ENCODE data around the gene PDCD1LG2. TPM values are rescaled to one million over a fixed set of nuclear protein-coding genes. Genes with fewer than 3 reads are reported as not detected.

Gene PDCD1LG2
- total RNA-seq, 2 experiments from 2014 or later: 0.11 to 0.17 TPM

DNA sequence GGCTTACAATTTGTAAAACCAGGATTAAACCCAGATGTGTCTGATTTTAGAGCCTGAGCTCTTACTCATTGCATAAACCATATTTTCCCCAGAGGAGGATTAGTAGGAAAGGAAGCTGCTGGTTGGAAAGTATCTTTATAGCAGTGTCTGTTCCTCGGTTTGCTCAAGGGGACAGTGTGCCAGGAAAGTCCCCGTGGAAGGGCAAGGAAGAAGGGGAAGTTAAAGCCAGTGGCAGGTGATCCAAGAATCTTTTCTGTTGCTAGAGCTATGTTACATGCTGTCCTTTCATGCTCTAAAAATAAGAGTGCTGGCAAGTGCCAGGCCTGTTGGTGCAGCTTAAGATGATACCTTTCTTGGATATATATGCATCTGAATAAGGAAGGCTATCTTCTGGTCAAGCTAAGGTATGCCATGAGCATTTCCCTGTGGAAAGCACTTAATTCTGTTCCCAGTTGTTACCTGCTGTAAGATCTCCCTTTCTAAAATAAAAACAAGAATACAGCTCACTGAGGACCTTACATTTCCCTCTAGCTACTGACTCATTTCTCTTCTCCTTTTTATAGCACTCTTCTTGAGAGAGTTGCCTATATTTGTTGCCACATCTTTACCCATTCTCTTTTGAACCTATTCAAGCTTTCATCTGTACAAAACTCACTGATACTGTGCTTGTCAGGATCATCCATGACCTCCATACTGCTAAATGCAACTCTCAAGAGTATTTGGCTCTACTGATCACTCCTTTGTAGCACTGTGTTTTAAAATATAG is 8.0 kb downstream of the PDCD1LG2 start:
- Histone ChIP-seq H3K27ac (ENCODE audit: low read depth in 1 of 2, low read length in 2 of 2) (no peak overlapping the region), H3K4me3 (ENCODE audit: low read length) (no peak overlapping the region), H3K27me3 (ENCODE audit: control insufficient read depth in 1 of 2, insufficient read depth in 2 of 2, low read length in 2 of 2) (no peaks in the 10 kb centered on the region), H3K36me3 (ENCODE audit: insufficient read depth, low read length) (no peaks in the 10 kb centered on the region), H3K4me1 (ENCODE audit: insufficient read depth, low read length) (peaks cover 7% of the 10 kb centered on the region), H3K9me3 (ENCODE audit: control insufficient read depth in 1 of 2, insufficient read depth in 1 of 2, low read length in 2 of 2) (peaks cover 0 to 5% of the 10 kb centered on the region in 2 experiments)
- TF ChIP-seq, protein P1, sequence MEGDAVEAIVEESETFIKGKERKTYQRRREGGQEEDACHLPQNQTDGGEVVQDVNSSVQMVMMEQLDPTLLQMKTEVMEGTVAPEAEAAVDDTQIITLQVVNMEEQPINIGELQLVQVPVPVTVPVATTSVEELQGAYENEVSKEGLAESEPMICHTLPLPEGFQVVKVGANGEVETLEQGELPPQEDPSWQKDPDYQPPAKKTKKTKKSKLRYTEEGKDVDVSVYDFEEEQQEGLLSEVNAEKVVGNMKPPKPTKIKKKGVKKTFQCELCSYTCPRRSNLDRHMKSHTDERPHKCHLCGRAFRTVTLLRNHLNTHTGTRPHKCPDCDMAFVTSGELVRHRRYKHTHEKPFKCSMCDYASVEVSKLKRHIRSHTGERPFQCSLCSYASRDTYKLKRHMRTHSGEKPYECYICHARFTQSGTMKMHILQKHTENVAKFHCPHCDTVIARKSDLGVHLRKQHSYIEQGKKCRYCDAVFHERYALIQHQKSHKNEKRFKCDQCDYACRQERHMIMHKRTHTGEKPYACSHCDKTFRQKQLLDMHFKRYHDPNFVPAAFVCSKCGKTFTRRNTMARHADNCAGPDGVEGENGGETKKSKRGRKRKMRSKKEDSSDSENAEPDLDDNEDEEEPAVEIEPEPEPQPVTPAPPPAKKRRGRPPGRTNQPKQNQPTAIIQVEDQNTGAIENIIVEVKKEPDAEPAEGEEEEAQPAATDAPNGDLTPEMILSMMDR (IDR thresholded peaks at IDR 0.05): no peak
- no peak overlapping the region for H3K27ac Mint-ChIP-seq
- intact Hi-C loops (cut with DNase I, micrococcal nuclease): no loop called here
- ChIA-PET CTCF (interaction anchor here (1.4 kb wide), 1 partner anchor 13 kb away, joined by 3 read pairs; no protein-coding TSS in a partner anchor), POLR2A (interaction anchor here (0.7 kb wide), 1 partner anchor 40 kb away, joined by 3 read pairs; no protein-coding TSS in a partner anchor)
- no peaks in the 10 kb centered on the region for H3K36me3 Mint-ChIP-seq (ENCODE audit: low read depth)
- ATAC-seq (ENCODE audit: poor library complexity) (no peak), DNase-seq (no peak)
- peaks cover 16% of the 10 kb centered on the region for H3K4me1 Mint-ChIP-seq (ENCODE audit: low read depth)
- H3K27me3 Mint-ChIP-seq: no peaks in the 10 kb centered on the region
- H3K9me3 Mint-ChIP-seq: no peaks in the 10 kb centered on the region
- H3K4me3 Mint-ChIP-seq: no peak overlapping the region

DNA sequence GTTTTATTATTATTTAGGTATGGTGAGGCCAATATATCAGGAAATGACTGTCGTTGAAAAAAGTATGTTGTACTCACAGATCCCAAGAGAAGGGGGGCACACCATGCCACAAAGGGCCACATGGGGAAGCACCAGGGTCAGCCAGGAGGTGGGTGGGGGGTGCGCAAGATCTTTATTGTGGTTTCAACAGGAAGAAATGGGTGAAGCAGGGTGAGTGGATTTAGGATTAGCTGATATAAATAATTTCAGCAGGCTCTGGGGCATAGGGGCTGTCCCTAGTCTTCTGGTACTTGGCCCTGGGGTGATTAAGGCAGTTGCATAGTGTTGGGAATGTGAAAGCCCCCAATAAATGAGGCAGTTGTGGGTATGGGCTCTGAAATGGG is 8.6 kb downstream of the PDCD1LG2 start:
- Mint-ChIP-seq H3K27ac (no peak overlapping the region), H3K9me3 (no peaks in the 10 kb centered on the region), H3K4me3 (no peak overlapping the region), H3K36me3 (ENCODE audit: low read depth) (no peaks in the 10 kb centered on the region), H3K27me3 (no peaks in the 10 kb centered on the region), H3K4me1 (ENCODE audit: low read depth) (peaks cover 16% of the 10 kb centered on the region)
- no peak for DNase-seq
- Histone ChIP-seq H3K27ac (ENCODE audit: low read depth in 1 of 2, low read length in 2 of 2) (no peak overlapping the region), H3K36me3 (ENCODE audit: insufficient read depth, low read length) (no peaks in the 10 kb centered on the region), H3K27me3 (ENCODE audit: control insufficient read depth in 1 of 2, insufficient read depth in 2 of 2, low read length in 2 of 2) (no peaks in the 10 kb centered on the region), H3K9me3 (ENCODE audit: control insufficient read depth in 1 of 2, insufficient read depth in 1 of 2, low read length in 2 of 2) (peaks cover 0 to 5% of the 10 kb centered on the region in 2 experiments), H3K4me1 (ENCODE audit: insufficient read depth, low read length) (peaks cover 7% of the 10 kb centered on the region), H3K4me3 (ENCODE audit: low read length) (no peak overlapping the region)
- no peak for ATAC-seq (ENCODE audit: poor library complexity)
- ChIA-PET CTCF (no interaction called here), POLR2A (no interaction called here)
- intact Hi-C loops (cut with DNase I, micrococcal nuclease): no loop called here
- TF ChIP-seq, protein P1 (IDR thresholded peaks at IDR 0.05): no peak

DNA sequence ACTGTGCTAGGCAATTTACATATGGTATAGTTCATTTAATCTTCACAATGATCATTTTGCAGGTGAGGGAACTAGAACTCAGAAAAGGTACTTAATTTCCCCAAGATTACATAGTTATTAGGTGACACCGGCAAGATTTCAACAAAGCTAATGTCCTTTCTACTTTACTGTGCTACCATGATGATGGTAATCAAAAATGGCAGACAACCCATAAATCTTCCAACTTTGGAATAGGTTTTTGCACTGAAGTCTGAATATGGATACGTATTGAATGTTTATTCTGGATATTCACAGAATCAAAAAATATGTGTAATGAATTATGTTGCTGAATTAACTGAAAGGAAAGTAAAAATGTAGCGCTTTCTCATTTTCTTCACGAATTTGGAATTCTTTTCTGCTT is 13.8 kb downstream of the PDCD1LG2 start:
- Histone ChIP-seq H3K27ac (ENCODE audit: low read depth in 1 of 2, low read length in 2 of 2) (no peak overlapping the region), H3K4me1 (ENCODE audit: insufficient read depth, low read length) (peaks cover 3% of the 10 kb centered on the region), H3K27me3 (ENCODE audit: control insufficient read depth in 1 of 2, insufficient read depth in 2 of 2, low read length in 2 of 2) (no peaks in the 10 kb centered on the region), H3K36me3 (ENCODE audit: insufficient read depth, low read length) (no peaks in the 10 kb centered on the region), H3K9me3 (ENCODE audit: control insufficient read depth in 1 of 2, insufficient read depth in 1 of 2, low read length in 2 of 2) (no peaks in the 10 kb centered on the region), H3K4me3 (ENCODE audit: low read length) (no peak overlapping the region)
- DNase-seq: no peak
- TF ChIP-seq, protein P1 (IDR thresholded peaks at IDR 0.05): no peak
- CTCF ChIA-PET: interaction anchor here (1.0 kb wide), 1 partner anchor 309 kb away, joined by 3 read pairs; no protein-coding TSS in a partner anchor
- intact Hi-C loops (cut with DNase I, micrococcal nuclease): no loop called here
- no peak overlapping the region for H3K27ac Mint-ChIP-seq
- no peak for ATAC-seq (ENCODE audit: poor library complexity)
- H3K4me1 Mint-ChIP-seq (ENCODE audit: low read depth): peaks cover 7% of the 10 kb centered on the region
- H3K9me3 Mint-ChIP-seq: no peaks in the 10 kb centered on the region
- POLR2A ChIA-PET: interaction anchor here (1.1 kb wide), 1 partner anchor 34 kb away, joined by 5 read pairs; no protein-coding TSS in a partner anchor
- no peaks in the 10 kb centered on the region for H3K36me3 Mint-ChIP-seq (ENCODE audit: low read depth)
- H3K4me3 Mint-ChIP-seq: no peak overlapping the region
- no peaks in the 10 kb centered on the region for H3K27me3 Mint-ChIP-seq
